Ramos (cell line): ENCODE results near the gene SHISA7.

Experiments used
- in situ Hi-C: fragments of 300-500 bp; cut with MboI; formaldehyde crosslinking; loops from one replicate; pipeline ENCODE4 v1.14.3; 2022; ENCODE audit warnings: low sequenced_read_pairs; ENCODE audit not compliant: unreplicated experiment

SHISA7 gene

DNA sequence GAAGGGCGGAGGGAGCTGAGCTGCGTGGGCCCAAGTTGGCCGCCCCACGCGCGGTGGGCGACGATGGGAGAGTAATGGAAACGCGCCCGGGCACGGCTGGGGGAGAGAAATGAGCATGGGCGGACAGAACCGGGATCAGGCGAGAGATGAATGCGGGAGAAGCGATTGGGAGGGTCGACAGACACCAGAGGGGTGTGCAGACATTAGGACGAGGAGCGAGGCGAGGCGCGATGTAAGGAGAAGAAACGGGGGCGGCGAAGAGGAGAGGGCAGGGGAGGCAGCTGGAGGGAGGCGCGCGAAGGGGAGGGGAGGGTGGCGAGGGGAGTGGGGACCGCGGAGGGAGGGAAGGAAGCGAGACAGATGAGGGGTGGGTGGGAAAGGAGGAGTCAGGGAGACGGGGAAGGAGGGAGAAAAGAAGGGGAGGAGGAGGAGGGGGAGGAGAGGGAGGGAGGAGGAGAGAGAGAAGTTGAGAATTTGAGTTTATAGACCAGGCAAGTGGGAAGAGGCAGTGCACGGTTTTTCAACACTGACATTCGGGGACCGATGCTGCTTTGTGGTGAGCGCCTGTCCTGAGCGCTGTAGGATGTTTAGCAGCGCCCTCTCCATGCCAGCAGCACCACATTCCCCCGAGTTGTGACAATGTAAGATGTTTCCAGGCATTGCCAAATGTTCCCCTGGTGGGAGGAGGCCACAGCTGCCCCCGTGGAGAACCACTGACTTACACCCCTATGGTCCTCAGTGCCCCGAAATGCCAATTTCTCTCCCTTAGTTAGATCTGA, at the start of gene SHISA7:
Gene SHISA7 (minus strand): TSS at position 256 of the 779 bp plus-strand sequence. CDS start 437 bp downstream, outside the sequence.
- in situ Hi-C loops: no loop called here

DNA sequence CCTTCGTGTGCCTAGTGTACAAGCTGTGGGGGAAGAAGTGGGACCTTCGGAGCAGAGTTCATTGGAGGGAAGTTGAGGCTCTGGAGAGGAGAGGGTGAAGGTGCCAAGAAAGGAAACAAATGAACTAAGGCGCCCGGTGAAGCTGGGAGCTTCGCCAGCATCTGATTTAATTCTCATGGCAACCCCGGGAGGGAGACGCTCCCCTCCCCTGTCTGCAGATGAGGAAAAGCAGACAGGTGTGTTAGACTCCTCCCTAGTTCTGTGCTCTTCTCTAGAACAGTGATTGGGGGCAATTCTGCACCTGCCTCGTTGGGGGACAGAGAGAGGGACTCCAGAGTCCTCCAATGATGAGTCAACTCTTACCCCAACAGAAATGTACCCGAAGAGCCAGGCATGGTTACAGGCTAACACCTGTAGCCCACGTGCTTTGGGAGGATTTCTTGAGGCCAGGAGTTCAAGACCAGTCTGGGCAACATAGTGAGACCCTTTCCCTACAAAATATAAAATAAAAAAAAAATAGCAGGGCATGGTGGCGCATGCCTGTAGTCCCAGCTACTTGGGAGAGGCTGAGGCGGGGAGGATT, 49.4 kb upstream of the SHISA7 start:
- in situ Hi-C loops: no loop called here

DNA sequence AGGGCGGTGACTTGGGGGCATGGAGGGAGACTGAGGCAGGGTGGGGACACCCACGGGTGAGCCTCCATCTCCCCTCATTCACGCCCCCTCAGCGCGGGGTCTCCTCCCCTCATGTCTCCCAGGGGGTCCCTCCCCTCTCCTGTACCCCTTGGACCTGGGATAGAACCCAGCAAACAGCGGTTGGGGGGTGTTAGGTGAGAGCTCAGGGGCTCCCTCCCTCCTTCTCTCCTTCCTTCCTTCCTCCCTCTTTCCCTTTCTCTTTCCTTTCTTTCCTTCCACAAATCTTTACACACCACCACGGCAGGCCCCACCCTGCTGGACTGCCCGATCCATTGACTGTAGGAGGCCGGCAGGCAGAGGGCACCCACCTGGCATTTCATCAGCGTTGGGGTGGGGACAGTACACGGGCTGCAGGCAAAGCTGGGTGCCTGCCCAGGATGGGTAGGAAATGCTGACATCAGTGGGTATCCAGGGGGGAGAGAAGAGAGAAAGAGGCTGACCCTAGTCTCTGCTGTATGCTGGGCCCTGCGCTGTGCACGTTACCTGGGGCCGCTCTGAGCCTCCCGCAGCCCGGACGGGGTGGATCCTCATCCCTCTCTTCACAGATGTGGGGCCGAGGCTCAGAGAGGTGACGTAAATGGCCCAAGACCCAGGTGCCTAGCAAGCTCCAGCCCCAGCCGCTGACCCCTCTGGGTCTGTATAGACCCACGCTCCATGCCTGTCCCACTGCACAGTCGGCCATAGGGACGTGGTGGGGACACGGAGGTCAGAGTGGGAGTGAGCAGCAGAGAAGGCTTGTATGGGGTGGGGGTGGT, 48.7 kb upstream of the SHISA7 start:
- in situ Hi-C loops: no loop called here

DNA sequence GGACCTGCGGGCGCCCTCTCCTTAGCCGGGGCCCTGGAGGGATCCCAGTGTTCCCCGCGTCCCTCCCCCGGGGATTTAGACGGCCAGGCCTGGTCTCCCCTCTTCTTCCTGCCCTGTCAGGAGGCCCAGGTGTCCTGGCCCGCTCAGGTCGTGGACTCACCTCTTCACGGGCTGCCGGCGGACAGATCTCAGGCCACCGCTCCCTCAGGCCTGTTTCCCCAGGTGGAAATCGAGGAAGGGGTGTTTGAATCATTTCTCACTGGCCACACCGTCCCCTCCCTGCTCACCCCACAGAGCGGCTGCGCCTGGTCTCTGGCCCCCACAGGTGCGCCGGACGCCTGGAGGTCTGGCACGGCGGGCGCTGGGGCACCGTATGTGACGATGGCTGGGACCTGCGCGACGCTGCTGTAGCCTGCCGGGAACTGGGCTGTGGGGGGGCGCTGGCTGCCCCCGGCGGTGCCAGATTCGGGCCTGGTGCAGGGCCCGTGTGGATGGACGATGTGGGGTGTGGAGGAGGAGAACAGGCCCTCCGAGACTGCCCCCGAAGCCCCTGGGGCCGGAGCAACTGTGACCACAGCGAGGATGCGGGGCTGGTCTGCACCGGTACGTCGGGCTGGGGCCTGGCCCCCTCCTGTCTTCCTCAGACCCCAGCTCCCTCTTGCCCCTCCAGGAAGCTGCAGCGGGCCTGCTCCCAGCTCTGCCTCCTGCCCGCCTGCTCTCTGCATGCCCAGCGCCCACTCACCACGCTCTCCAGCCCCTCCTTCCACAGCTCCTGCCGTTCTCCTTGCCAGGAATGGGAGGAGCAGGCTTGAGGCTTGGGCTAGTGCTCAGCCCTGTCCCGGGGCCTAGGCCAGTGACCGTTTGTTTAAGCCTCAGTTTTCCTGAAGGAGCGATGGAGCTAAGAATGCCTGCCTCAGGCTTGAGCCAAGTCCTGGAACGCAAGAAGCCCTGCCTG, 47.7 kb upstream of the SHISA7 start:
- in situ Hi-C loops: no loop called here

DNA sequence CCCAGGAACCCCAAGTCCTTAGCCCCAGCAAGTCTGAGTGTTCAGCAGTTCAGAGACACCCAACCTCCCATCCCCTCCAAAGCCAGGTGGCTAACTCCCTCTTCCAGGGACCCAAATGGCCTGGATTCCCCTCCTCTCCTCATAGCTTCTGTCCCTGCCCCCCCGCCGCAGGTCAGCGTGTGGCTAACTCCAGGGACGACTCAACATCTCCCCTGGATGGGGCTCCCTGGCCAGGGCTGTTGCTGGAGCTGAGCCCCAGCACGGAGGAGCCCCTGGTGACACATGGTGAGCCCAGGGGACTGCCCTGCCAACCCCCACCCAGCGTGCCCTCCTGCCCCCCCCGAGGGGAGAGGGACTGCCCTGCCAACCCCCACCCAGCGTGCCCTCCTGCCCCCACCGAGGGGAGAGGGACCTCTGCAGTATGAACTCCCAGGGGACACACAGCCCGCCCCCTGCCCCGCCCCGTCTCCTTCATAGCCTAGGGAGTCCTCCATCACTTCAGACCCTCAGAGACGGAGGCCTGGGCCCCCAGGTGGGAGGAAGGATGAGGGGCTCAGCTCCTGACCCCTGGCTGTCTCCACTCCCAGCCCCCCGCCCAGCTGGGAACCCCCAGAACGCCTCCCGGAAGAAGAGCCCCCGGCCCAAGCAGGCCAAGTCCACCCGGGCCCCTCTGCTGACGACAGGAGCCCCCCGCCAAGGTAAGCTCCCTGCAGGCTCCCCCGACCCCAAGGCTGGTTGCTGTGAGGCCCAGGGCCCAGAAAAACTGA, 46.8 kb upstream of the SHISA7 start:
- in situ Hi-C loops: no loop called here

DNA sequence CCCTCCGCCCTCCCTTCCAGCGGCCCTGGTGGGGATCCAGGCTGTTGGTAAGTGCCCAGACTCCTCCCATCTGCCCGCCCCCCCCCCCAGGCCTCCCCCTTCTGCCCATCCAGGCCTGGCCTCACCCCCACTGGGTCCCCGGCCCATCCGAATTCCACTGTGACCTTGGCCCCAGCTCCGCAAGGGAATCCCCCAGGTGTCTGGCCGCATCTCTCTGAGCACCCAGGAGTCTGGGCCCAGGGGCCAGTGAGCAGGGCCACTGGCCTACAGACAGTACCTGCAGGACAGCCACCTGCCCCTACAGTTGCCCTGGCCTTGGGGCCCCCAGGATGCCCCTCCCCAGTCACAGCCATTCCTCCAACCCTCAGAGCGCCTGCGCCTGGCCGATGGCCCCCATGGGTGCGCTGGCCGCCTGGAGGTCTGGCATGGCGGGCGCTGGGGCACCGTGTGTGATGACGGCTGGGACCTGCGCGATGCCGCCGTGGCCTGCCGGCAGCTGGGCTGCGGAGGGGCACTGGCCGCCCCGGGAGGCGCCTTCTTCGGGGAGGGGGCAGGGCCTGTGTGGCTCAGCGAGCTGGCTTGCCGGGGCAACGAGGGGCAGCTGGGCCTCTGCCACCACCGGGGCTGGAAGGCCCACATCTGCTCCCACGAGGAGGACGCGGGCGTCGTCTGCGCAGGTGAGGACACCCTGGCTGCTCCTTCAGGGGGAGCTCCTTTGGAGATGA, 46.0 kb upstream of the SHISA7 start:
- in situ Hi-C loops: no loop called here

DNA sequence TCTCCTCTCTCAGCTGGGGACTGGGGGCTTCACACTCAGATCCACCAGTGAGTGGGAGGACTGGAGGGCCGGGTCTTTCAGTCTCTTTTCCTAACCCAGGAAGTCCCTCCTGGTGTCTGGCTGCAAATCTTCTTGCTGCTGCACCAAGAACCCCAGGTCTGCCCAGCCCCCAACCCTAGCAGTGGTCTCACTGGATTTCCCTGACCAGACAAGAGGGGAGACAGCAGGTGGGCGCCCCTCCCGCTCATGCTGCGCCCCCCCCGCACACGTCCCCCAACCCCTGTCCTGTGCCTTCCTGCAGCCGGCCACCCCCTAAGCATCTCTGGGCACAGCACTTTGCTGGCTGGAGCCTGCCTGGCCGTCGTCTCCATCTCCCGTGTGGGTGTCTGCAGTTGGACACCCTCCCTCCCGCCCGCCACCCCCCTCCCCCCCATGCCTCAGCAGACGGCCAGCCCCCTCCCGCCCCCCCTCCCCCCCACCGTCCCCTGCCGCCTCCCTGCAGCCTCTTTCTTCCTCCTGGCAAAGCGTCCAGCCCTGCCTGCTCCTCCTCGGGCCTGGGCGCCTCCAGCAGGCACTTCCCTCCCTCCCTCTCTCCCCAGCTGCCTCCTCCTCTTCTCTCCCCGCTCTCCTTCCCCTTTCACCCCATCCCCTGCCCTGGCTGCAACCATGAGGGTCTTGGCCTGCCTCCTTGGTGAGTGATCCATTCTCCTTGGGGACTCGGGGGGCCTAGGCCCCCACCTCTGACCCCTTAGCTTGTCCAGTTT, 45.0 kb upstream of the SHISA7 start, which contains the start of gene SSC5D:
Gene SSC5D (plus strand): TSS at position 513 of the 764 bp plus-strand sequence. CDS start 154 bp downstream, at position 667.
- in situ Hi-C loops: no loop called here

DNA sequence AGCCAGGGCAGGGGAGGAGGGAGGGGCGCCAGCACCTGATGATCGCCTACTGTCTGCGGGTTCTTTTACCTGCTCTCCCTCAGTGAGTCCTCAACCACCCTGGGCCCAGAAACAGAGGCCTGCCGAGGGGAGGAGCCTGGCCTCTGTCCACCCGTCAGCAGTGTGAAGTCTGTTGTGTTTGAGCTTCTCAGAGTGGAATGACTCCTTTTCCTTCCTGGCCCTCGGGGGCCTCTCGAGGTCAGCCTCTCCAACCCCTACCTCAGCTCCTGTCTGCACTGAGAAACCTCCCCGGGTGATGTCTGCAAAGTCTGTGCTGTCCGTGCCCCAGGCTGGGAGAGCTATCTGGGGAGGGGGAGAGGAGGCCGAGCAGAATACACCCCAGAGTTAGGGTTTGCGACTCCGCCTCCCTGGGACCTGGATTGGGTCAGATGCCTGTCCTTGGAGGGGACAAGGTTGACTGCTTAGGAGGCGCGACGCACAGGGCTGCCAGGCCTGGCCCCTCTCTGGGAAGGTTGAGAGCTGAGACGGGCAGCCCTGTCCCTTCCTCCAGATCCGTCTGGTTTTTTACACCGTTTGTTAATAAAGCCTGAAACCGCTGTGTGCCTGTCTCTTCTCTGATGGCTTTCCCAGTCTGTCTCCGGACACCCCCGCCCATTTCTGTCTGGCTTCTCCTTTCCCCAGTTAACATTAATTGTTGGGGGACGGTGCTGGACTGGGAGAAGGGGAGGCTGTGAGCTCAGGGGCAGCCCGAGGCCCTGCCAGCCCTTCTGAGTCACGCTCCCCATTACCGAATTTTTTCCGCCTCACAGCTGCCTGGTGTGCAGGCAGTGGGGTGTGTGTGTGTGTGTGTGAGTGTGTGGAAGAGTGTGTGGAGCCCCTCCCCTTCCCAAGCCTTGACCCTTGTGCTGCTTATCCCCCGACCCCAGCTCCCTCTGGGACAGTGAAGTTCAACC, 44.1 kb upstream of the SHISA7 start:
- in situ Hi-C loops: no loop called here

DNA sequence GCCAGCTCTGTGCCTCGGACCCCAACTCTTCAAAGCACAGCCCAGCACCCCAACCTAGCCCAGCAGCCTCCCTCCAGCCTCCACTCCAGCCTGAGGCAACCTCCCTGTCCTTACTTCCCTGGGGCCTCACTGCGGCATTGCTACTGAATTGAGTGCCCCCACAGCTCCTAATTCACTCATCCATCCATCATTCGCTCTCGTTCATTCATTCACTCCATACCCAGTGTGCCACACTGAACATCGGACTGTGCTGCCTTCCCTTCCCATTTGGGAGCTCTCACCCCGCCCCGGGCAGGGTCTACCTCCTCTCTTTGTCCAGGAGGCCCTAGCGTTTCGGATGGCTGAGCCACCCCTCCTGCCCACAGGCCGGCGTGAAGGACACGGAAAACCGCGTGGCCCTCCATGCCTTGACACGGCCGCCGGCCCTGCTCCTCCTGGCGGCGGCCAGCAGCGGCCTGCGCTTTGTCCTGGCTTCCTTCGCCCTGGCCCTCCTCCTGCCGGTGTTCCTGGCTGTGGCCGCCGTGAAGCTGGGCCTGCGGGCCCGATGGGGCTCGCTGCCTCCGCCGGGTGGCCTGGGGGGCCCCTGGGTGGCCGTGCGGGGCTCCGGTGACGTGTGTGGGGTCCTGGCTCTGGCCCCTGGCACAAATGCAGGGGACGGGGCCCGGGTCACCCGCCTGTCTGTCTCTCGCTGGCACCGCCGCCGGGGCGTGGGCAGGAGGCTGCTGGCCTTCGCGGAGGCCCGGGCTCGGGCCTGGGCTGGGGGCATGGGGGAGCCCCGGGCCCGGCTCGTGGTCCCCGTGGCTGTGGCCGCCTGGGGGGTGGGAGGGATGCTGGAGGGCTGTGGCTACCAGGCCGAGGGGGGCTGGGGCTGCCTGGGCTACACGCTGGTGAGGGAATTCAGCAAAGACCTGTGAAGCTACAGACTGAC, 43.2 kb upstream of the SHISA7 start:
- in situ Hi-C loops: no loop called here

DNA sequence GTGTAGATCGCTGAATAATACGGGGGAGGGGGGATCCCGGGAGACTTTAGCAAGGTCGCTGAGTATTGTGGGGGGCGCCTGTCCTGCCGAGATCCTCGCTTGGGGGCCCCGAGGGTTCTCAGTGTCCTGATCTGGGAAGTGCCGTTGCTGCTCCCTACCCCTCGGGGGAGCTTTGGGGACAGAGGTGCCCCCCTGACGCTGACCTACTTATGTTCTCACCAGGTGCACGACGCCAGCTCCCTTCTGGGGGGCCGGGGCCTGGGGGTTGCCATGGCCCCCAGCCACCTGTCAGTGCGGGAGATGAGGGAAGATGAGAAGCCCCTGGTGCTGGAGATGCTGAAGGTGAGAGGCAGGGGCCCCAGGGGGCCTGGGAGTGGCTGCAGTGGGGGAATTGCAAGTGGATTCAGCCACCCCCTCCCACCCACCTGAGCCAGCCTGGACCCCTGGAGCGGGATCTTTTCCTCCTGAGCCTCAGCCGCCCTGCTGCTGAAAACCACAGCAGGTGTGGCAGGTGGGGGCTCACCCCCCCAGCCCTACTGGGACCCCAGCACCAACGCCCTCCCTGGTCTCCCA, 42.4 kb upstream of the SHISA7 start:
- in situ Hi-C loops: no loop called here

DNA sequence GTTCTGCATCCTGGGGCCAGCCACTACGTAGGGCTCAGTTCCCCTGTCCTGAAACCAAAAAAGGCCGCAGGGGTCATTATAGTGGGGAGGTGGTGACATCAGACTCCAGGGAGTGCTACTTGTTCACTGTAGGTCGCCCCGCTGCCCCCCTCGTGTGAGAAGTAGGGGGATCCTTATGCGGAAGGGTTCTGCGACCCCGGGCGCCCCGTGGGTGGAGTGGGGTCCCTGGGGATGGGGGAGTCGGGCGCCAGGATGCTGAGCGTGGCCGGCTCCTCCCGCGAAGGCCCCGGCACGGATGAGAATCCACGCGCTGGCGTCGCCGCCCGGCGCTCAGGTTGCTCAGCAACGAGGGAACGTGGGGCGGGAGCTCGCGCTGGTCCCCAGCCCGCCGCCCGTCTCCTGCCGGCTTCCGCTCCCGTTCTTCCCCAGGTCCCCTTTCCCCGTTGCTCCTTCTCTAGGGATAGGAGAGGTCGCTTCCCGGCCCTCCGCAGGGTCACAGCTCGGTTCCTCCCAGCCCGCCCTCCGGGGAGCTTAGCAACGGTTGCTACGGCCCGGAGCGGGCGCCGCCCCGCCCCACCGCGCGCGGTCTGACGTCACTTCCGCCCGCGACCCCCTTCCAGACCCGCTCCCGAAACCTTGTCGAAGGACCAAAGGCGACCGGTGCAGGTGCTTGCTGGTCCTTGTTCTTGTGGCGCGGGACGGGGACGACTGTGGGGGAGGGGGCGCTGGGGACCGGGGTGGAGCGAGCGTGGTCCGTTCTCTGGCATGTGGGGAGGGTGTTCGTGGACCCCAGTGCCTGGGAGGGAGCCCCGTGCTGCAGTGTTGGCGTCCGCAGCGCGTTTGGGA, 41.7 kb upstream of the SHISA7 start, which contains the start of gene NAT14:
Gene NAT14 (plus strand): TSS at position 596 of the 846 bp plus-strand sequence. CDS start 521 bp downstream, outside the sequence.
- in situ Hi-C loops: no loop called here

DNA sequence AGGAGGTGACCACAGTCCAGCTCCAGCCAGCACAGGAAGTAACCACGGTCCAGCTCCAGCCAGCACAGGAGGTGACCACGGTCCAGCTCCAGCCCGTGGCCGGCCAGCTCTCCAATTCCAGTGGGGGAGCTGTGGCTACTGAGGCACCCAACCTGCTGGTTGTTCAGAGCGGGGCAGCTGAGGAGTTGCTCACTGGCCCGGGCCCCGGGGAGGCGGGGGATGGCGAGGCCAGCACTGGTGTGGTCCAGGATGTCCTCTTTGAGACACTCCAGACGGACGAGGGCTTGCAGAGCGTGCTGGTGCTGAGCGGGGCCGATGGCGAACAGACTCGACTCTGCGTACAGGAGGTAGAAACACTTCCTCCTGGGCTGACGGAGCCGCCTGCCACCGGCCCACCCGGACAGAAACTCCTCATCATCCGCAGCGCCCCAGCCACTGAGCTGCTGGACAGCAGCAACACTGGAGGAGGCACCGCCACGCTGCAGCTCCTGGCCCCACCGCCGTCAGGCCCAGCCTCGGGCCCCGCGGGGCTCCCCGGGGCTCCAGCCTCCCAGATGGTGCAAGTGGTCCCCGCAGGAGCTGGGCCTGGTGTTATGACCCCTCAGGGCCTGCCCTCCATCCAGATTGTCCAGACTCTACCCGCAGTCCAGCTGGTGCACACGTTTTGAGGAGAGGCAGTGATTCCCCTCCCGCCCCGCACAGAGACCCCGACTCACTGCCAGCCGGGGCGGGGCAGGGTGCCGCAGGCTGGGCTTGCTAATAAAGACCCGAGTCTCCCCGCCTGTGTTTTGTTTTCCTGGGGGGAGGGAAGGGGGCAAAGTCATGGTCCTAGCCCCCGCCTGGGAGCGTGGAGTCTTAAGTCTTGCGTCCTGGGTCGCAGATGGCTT, 40.8 kb upstream of the SHISA7 start:
- in situ Hi-C loops: no loop called here

DNA sequence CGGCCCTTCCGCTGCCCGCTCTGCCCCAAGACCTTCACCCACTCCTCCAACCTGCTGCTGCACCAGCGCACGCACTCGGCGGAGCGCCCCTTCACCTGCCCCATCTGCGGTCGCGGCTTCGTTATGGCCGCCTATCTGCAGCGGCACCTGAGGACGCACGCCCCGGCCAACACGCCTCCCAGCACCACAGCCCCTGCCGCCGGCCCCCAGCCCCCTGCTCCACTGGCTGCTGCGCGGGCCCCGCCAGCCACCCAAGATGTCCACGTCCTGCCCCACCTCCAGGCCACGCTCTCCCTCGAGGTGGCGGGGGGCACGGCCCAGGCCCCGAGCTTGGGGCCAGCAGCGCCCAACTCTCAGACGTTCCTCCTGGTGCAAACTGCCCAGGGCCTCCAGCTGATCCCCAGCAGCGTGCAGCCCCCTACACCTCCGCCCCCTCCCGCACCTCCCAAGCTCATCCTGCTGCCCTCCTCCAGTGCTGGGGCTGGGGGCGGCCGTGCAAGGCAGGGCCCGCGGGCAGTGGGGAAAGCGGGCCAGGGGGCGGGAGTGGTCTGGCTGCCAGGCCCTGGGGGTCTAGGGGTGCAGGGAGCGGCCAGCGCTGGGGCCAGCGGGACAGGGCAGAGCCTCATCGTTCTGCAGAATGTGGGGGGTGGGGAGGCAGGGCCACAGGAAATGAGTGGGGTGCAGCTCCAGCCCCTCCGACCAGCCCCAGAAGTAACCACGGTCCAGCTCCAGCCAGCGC, 40.0 kb upstream of the SHISA7 start:
- in situ Hi-C loops: no loop called here
